Loucy (cell line): ENCODE results near the gene PABPN1L.

Experiments used
- EZH2phosphoT487 ChIP-seq: fragments of 200-600 bp; IDR thresholded peaks from 2 replicates; pipeline ENCODE4 v1.6.1; 2018; ENCODE audit warnings: antibody characterized with exemption, mild to moderate bottlenecking, moderate library complexity, borderline replicate concordance
- TF ChIP-seq, protein P1 (sequence below): fragments of 200-600 bp; sonication (generic); conservative IDR thresholded peaks from 2 replicates; pipeline ENCODE4 v1.5.1; 2014; ENCODE audit warnings: mild to moderate bottlenecking, antibody characterized with exemption, low read length

DNA sequence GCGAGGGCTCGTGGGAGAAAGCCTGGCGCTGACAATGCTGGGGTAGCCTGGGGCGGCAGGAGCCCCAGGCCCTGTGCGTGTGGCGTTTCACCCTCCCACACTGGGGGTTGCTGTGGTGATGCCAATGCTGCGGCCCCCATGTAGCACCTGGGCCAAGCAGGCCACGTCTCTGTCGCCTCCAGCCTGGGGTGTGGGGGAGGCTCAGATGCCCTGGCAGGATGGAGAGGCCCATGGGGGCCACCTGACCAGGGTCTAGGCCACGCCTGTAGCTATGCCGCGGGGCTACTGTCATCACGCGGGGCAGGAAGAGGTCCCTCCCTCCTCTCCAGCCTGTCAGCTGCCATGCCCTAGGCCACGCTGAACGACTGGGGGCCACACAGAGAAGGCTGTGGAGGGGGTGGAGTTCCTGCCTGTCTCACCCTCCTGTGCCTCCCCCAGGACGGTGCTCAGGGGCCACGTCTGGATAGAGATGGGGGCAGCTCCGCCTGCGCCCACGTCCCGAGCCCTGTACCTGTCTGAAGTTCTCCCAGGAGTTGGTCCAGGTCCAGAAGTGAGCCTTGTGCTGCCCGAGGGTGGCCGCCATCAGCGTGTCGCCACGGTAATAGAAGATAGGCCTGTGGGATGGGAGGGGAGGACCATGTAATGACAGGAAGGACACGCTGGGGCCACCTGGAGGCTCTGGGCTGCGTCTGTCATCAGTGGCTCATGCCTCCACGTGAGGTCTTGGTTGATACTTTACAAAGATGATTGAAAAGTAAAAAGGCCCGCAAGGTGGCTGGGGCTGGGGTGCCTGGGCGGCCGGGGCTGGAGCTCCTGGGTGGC is 42.0 kb downstream of the PABPN1L start:
- TF ChIP-seq, protein P1, sequence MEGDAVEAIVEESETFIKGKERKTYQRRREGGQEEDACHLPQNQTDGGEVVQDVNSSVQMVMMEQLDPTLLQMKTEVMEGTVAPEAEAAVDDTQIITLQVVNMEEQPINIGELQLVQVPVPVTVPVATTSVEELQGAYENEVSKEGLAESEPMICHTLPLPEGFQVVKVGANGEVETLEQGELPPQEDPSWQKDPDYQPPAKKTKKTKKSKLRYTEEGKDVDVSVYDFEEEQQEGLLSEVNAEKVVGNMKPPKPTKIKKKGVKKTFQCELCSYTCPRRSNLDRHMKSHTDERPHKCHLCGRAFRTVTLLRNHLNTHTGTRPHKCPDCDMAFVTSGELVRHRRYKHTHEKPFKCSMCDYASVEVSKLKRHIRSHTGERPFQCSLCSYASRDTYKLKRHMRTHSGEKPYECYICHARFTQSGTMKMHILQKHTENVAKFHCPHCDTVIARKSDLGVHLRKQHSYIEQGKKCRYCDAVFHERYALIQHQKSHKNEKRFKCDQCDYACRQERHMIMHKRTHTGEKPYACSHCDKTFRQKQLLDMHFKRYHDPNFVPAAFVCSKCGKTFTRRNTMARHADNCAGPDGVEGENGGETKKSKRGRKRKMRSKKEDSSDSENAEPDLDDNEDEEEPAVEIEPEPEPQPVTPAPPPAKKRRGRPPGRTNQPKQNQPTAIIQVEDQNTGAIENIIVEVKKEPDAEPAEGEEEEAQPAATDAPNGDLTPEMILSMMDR: no peak
- TF ChIP-seq EZH2phosphoT487: no peak
